Calu3 (cell line): ENCODE results near the gene OR5A2. TPM values are rescaled to one million over a fixed set of nuclear protein-coding genes. Genes with fewer than 3 reads are reported as not detected.
"Not testable (repeated sequence)": the region's sequence is repeated elsewhere in the genome, so short reads cannot be mapped to it uniquely, and the experiment has no call there.

Source experiments
- BruUV-seq: library from RNA; stranded (reverse); fragments of 400-500 nt; replicated peaks from 2 replicates; lab custom pipeline; 2021; lab: Mats Ljungman, UMichigan
- CTCF ChIA-PET: fragments of 300-600 bp; sonication (Branson Sonifier 250); formaldehyde crosslinking; loops from one replicate; lab custom pipeline; 2022; ENCODE audit warnings: antibody characterized with exemption; lab: Charles Lee
- DNase-seq: peaks from one replicate; pipeline ENCODE4 v3.0.0; 2022
- H3K27ac Mint-ChIP-seq: one replicate; pipeline ENCODE4 v1.8.0; 2022; ENCODE audit warnings: mixed read lengths; ENCODE audit not compliant: unreplicated experiment
- H3K27me3 Mint-ChIP-seq: one replicate; pipeline ENCODE4 v1.8.0; 2022; ENCODE audit warnings: mixed read lengths; ENCODE audit not compliant: unreplicated experiment
- H3K36me3 Mint-ChIP-seq: one replicate; pipeline ENCODE4 v1.8.0; 2022; ENCODE audit warnings: mild to moderate bottlenecking, moderate library complexity, mixed read lengths; ENCODE audit not compliant: insufficient read depth, unreplicated experiment
- H3K4me1 Mint-ChIP-seq: one replicate; pipeline ENCODE4 v1.8.0; 2022; ENCODE audit warnings: mild to moderate bottlenecking, low read depth, mixed read lengths; ENCODE audit not compliant: unreplicated experiment
- H3K4me3 Mint-ChIP-seq: one replicate; pipeline ENCODE4 v1.8.0; 2022; ENCODE audit warnings: mild to moderate bottlenecking, low read depth, moderate library complexity, mixed read lengths; ENCODE audit not compliant: unreplicated experiment
- H3K9me3 Mint-ChIP-seq: one replicate; pipeline ENCODE4 v1.8.0; 2022; ENCODE audit warnings: low read depth, mixed read lengths; ENCODE audit not compliant: unreplicated experiment
- intact Hi-C: fragments of 100-400 bp; cut with micrococcal nuclease; formaldehyde crosslinking; loops from one replicate; pipeline ENCODE4 v1.10.0; 2022; ENCODE audit not compliant: unreplicated experiment
- total RNA-seq: library from RNA; stranded (reverse); gene quantifications from 2 replicates; pipeline ENCODE4 v1.2.3, GENCODE V29; 2022
- TF ChIP-seq, protein P1 (sequence below): fragments of 200-600 bp; IDR thresholded peaks from one replicate; pipeline ENCODE4 v1.8.0; 2022; ENCODE audit warnings: antibody characterized with exemption; ENCODE audit not compliant: unreplicated experiment

OR5A2 gene
- total RNA-seq, 1 experiment from 2014 or later = not detected

DNA sequence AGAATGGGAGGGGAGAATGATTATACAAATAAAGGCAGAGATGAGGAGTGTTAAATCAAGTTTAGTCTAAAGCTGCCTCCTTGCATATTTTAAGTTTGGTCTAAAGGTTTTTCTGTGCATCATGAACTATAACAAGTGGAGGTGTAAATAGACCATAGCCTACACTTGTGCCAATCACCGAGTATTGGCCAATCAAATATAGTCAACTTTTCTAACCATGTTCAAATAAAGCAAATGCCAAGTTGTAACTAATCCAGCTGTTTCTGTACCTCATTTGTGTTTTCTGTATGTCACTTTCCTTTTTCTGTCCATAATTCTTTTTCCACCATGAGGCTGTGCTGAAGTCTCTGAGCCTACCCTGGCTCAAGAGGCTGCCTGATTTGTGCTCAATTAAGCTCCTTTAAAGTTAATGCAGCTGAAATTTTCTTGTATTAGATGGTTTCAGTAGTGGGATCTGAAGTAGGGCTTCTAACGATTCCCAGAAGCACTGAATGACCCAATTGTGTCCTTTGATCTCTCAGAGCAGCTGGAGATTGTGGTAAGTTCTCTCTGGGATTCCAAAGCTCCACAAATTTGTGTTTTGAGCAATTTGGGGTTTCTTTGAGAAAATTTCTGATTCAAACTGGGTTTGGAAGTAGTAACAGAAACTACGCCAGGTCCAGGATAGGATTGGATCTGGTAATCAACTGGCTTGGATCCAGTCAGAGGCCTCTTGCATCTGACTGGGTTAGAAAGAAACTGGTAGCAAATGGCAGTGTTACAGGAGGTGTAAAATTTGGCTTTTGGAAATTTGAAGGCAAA, 25.6 kb downstream of the OR5A2 start:
- no TSS peak for BruUV-seq
- H3K4me1 Mint-ChIP-seq = no peaks in the 10 kb centered on the region
- TF ChIP-seq, protein P1, sequence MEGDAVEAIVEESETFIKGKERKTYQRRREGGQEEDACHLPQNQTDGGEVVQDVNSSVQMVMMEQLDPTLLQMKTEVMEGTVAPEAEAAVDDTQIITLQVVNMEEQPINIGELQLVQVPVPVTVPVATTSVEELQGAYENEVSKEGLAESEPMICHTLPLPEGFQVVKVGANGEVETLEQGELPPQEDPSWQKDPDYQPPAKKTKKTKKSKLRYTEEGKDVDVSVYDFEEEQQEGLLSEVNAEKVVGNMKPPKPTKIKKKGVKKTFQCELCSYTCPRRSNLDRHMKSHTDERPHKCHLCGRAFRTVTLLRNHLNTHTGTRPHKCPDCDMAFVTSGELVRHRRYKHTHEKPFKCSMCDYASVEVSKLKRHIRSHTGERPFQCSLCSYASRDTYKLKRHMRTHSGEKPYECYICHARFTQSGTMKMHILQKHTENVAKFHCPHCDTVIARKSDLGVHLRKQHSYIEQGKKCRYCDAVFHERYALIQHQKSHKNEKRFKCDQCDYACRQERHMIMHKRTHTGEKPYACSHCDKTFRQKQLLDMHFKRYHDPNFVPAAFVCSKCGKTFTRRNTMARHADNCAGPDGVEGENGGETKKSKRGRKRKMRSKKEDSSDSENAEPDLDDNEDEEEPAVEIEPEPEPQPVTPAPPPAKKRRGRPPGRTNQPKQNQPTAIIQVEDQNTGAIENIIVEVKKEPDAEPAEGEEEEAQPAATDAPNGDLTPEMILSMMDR = no peak
- H3K36me3 Mint-ChIP-seq = no peaks in the 10 kb centered on the region
- H3K4me3 Mint-ChIP-seq = no peak overlapping the region
- H3K9me3 Mint-ChIP-seq = peaks cover 2% of the 10 kb centered on the region
- DNase-seq = no peak
- CTCF ChIA-PET = no interaction called here
- H3K27me3 Mint-ChIP-seq = peaks cover 13% of the 10 kb centered on the region
- H3K27ac Mint-ChIP-seq = no peak overlapping the region
- intact Hi-C loops = no loop called here

DNA sequence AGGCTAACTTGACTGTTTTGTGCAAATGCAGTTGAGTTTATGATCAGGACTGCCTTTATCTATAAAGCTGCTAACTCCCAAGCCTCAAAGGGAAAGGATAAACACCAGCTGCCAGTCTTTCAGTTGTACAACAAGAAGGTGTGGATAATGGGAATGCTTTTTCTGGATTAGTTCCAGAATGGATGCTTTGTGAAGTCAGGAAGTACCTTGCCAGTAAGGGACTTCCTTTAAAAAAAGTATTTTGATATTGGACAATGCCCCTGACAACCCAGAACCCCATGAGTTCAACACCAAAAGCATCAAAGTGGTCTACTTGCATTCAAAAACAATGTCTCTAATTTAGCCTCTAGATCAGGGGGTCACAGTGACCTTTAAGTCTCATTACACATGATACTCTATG, 32.0 kb downstream of the OR5A2 start:
- Mint-ChIP-seq H3K27ac (no peak overlapping the region), H3K36me3 (no peaks in the 10 kb centered on the region), H3K4me3 (no peak overlapping the region), H3K4me1 (no peaks in the 10 kb centered on the region), H3K9me3 (no peaks in the 10 kb centered on the region), H3K27me3 (peaks cover 34% of the 10 kb centered on the region)
- BruUV-seq = no TSS peak
- CTCF ChIA-PET = no interaction called here
- DNase-seq = no peak
- TF ChIP-seq, protein P1 = no peak
- intact Hi-C loops = no loop called here

DNA sequence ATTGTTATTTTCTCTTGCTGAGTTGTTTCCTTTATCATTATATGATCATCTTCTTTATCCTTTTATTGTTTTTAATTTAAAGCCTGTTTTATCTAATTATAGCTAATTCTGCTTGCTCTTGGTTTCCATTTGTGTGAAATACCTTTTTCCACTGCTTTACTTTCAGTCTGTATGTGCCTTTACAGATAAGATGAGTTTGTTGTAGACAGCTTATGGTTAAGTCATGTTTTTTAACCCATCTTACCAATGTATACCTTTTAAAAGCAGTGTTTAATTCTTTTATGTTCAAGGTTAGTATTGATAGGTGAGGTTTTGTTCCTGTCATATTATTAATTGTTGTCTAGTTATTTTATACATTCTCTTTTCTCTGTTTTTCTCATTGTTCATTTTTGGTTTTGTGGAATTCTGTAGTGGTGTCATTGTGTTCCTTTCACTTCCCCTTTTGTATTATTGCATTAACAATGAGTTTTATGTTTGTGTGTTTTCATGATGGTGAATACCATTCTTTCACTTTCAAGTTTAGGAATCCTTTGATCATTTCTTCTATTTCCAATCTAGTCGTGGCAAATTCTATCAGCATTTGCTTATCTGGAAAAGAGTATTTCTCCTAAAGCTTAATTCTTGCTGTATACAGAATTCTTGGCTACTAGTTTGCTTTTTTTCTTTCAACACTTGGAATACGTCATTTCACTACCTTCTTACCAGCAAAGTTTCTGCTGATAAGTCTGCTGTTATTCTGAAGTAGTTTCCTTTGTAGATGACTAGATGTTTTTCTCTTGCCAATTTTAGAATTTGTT, 45.8 kb downstream of the OR5A2 start:
- BruUV-seq = no TSS peak
- Mint-ChIP-seq H3K27me3 (no peaks in the 10 kb centered on the region), H3K9me3 (no peaks in the 10 kb centered on the region), H3K4me1 (no peaks in the 10 kb centered on the region), H3K27ac (no peak overlapping the region), H3K36me3 (no peaks in the 10 kb centered on the region), H3K4me3 (no peak overlapping the region)
- CTCF ChIA-PET = interaction anchor here (0.7 kb wide), 1 partner anchor 914 kb away, joined by 3 read pairs; no protein-coding TSS in a partner anchor
- TF ChIP-seq, protein P1 = no peak
- intact Hi-C loops = no loop called here
- DNase-seq = no peak

- BruUV-seq, DNase-seq, H3K36me3 Mint-ChIP-seq, H3K4me3 Mint-ChIP-seq, CTCF ChIA-PET, H3K27ac Mint-ChIP-seq, H3K4me1 Mint-ChIP-seq, intact Hi-C loops, H3K9me3 Mint-ChIP-seq: not testable (repeated sequence)
- peaks cover 34% of the 10 kb centered on the region for H3K27me3 Mint-ChIP-seq
Observed at GRCh38 chr11:59372324-59372723, 53.9 kb downstream of the OR5A2 start.
